Fibroblast of skin of abdomen (primary cell): ENCODE results near the gene PRKCA.
A peak's percentile ranks its signal among the peaks of the same experiment; 100 is the strongest.
"Not testable (repeated sequence)": the region's sequence is repeated elsewhere in the genome, so short reads cannot be mapped to it uniquely, and the experiment has no call there.

Source experiments
- DNase-seq: peaks from one replicate; pipeline ENCODE4 v3.0.0-alpha.2; 2013

The PRKCA gene

DNA sequence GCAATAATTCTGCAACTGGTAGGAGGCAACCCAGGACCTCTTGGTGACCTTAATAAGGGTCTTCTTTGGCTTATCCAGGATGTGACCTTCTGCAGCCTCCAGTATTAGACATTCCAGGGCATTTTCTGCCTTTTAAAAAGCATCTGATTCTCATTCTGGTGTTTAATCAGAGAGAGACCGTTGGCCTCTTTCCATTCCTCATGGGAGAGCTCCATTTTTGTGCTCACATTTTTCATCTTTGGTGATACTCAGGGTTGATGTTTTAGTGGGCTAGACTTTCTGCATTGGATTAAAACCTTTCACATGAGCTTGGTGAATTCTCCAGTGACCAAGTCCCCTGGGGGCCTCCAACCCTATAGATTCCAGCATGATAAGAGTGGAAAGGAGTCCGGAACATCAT, 382.3 kb downstream of the PRKCA start:
- peak; percentile 47 for DNase-seq

DNA sequence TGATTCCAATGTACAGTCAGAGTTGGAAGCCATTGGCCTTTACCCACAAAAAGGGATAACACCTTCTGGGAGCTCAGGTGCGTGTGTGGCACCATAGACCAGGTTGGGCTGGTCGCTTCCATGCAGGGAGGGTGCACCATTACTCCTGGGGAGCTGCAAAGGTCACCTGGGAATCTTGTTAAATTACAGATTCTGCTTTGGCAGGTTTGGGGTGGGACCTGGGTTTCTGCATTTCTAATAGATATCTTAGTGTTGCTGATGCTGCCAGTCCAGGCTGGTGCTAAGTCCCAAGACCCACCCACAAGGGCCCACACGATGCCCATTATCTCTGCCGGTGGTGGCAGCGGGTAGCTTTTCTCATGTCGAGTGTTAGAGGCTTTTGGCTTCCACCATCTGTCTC, 384.2 kb downstream of the PRKCA start:
- DNase-seq = no peak

DNA sequence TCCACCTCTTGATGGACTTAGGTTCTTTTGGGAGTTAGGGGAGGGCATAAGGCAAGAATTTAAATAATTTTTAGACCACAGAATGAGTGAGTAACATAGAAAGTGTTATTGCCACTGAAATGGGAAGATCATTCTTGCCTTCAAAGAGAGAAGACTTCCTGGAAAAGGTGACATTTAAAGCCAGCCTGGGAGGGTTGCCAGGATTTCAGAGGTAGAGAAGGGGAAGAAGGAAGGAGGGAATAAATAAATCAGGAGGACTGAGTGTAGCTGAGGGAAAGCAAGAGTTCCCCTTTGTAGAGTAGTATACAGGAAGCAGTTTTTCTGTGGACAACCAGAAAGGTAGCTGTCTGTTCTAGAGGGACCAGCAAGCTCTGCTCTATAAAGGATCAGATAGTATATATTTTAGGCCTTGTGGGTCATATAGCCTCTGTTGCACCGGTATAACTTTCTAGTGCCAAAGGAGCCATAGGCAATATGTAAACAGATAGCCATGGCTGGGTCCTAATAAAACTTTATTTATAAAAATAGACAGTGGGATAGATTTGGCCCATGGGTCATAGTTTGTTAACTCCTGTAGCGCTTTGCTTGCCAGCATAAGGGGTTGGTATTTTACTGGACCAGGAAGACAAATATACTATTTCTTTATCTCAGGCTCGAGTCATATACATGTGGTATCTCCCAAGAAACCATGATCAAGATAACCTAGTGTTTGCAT, 385.3 kb downstream of the PRKCA start:
- no peak for DNase-seq

DNA sequence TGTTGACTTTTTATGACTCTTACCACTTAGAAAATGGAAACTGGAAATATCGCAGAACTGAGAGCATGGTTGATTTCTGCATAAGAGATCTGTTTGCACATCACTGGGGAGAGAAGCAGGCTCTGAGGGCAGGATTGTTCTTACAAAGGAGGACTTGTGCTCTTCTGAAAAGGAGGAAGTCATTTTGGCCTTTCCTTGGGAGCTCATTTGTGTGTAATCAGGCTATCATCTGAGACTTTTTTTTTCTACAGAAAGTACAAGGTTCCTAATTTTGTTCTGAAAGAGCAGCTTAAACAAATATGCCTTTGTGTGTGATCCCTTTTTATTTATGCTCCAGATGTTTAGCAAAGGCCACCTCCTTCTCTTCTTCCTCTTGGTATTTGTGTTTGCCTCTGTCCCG, 386.8 kb downstream of the PRKCA start:
- no peak for DNase-seq

DNA sequence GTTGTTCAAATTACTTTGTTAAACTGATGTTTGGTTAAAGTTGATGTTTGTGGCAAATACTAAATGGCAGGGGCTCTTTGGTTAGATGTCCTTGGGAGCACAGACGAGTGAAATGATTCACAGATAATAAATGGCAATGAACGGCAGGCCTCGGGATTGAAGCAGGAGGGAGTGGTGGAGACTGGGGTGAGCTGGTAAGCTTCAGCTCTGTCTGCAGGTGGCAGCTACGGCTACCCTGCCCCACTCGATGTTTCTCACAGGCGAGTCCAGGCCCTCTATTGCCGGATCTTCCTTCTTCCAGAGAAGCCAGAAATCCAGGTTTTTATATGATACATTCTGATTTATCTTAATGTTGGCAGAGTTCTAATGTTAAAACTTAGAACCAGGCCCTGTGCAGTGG, 387.8 kb downstream of the PRKCA start:
- no peak for DNase-seq

DNA sequence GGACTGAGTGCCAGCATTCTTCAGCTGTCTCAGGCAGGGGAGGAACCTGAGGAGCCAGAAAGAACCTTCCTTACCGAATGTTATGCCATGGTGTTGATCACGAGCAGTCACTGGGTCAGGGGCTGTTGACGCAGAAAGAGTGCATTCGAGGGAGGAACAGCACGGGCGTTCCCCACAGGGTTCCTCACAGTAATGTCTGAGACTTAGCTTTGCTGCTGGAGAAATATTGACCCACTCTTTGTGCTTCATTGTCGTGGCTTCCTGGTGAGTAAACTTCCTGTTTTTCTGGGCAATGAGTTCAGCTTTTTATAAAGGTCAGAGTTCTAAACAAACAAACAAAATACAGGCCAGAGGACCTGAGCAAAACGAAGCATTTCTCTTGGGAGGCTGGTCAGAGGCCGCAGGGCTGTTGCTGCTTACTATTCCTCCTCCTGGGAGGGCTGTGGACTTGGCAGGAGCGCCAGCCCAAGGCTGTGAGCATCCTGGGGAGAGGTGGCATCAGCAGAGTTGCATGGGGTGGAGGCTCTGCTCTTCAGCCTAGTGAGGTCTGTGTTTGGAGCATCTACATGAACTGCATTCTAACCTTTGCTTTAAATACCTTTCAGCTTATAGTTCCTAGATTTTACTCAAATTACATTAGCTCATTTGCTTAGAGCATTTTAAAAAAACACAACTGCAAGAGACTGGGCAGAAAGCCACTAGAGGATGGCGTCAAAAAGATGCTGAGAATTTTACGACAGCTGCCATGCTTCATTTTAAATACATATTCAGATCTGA, 389.4 kb downstream of the PRKCA start:
- no peak for DNase-seq

DNA sequence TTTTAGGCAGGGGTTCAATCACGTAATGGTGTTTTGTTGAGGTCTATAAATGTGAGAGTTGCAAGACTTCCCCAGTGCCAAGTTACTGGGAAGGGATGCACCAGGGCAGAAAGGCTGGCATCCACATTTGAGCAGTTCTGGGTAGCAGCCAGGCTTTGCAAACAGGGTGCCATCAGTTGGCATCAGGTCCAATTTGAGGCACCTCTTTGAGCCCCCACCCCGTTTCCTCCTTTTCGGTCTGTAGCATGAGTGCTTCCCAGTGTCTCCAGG, 389.9 kb downstream of the PRKCA start:
- no peak for DNase-seq

DNA sequence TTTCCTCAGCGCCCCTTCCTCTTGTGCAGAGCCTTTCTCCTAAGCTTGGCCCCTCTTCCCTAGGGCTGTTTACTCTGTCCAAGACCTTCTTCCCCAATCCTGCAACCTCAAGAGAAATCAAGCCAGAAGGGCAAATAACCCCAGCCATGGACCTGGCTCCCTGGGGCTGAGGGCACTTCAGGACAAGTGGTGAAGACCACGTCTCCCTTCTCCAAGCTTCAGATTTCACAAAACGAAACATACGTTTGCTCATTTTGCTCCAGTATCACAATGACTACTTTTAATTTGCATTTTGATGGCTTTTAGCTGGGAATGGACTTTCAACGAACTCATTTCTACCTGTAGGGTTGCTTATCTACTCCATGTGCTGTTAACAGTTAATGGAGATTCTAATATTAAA, 392.7 kb downstream of the PRKCA start:
- DNase-seq = no peak

DNA sequence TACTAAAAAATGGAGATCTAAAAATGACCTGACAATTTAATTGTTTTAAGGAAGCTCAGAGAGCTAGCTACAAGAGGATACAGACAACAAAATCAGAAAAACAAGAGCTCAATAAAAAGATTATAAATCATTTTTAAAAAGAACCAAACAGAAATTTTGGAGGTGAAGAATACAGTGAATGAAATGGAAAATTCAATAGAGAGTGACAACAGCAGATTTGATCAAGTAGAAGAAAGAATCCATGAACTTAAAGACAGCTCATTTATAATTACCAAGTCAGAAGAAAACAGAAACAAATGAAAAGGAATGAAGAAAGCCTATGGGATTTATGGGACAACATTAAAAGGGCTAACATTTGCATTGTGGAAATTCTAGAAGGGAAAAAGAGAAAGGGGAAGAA, 395.9 kb downstream of the PRKCA start:
- DNase-seq = no peak

DNA sequence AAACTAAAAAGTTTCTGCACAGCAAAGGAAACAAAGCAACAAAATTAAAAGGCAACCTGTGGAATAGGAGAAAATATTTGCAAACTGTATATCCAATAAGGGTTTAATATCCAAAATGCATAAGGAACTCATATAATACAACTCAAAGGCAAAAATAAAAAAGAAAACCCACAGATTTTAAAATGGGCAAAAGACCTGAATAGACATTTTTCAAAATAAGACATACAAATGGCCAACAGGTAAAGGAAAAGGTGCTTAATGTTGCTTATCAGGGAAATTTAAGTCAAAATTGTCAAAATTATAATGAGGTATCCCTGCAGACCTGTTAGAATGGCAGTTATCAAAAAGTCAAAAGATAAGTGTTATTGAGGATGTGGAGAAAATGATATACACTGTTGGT, 399.0 kb downstream of the PRKCA start:
- no peak for DNase-seq

DNA sequence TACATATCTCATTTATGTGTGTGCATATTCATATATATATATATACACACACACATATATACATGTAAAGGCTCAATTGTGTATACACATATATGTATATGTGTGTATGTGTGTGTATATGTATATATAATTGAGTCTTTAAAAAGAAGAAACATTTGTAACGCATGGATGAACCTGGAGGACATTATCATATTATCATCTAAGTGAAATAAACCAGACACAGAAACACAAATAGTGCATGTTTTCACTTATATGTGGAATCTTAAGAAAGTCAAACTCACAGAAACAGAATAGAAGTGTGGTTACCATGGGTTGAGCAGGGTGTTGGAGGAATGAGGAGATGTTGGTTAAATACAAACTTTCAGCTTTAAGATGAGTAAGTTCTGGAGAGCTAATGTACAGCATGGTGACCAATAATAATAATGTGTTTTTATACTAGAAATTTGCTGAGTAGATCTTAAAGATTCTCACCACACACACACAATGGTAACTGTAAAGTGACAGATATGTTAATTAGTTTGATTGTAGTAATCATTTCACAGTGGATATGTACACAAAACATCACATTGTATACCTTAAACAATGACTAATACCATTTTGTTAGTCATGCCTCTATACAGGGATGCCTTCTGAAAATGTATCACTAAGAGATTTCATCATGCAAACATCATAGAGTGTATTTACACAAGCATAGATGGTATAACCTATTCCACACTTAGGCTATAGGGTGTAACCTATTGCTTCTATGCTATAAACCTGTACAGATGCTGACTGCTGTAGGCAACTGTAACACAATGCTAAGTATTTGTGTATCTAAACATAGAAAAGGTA, 399.9 kb downstream of the PRKCA start:
- DNase-seq = no peak

DNA sequence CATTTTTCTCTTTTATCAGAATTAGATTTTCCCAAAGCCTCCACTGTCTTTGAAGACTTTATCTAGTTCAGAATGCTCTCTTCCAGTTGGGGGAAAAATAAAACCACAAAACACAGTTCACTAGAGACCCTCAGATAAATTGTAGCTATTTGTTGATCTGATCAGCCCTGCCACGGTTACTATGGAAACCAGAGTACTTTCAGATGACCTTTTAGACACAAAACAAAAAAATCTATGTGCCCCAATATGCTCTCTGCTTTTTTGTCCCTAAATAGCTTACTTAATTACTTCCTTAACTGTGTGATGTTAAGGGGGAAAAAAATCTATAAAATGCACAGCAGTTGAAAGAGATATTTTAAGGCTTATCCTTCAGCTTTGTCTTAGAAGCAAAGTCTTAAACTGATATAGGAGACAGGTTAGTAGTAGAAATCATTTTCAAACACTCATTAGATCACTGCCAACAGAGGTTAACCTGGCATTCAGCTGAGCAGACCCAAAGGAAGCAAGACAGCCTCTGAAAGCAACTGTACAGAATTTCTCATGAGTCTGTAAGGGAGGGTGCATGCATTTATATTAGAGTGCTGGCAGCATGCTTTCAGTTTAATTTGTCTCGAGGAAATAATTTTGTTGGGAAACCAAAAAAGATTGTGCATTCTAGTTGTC, 402.6 kb downstream of the PRKCA start:
- DNase-seq = no peak

DNA sequence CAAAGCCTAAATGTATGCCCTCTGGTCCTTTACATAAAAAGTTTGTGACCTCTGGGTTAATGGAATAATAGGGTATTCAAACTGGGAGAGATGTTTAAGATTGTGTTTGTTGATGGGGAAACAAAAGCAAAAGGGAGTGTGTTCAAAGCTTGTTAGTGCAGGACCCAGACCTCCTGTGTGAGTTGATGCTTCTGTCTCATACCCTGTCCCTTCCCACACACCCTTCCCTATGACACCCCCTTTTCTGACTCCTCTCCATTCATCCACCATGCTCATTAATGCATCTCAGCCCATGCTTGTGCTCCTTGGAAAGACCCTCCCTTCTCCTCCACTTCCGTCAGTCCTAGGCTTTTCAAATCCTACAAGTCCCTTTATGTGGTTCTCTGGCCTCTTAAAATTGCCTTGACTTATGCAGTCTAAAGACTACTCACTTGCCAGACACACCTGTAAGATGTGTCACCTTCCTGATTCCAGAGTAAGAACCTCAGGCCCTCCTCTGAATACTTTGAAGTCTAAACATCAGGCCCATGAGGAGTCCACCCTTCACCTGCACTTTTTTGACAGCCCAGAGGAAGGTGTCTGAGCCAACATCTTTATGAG, 404.5 kb downstream of the PRKCA start:
- DNase-seq = no peak

DNA sequence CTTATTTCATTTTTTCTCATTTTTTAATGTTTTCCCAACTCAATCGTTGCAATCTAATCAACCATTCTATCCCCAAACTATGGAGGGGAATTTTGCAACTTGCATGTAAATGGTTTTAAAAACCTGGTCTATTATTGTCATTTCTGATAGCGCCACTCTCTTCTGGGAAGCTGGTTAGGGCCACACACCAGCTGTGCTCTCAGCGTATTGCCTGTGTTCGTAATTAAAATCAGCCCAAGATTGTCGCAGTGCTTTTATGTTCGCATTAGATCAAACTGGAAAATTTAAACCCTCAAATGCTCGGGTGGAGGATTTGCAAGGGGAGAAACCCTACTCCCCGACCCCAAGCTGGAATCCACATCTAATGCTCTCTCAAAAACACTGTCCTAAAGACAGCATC, 409.0 kb downstream of the PRKCA start:
- DNase-seq = no peak

DNA sequence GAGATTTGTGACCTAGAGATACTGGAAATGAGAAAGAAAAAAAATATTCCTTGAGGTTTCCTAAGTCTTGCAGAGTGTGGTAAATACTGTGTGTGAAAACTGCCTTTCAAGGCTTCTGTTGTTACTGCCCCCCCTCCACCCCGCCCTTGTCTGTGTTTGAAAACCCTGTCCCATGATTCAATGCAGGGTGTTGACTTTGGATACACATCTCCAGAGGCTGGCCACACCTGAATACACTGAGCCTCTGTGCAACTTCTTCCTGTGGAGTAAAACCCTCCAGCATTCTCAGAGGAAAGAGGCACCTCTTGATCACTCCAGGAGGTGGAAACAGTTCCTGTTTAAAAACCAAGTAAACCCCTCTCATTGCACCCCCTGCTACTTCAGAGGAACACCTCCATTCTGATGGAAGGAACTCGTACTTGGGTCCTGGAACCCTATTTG, 409.5 kb downstream of the PRKCA start:
- no peak for DNase-seq

DNA sequence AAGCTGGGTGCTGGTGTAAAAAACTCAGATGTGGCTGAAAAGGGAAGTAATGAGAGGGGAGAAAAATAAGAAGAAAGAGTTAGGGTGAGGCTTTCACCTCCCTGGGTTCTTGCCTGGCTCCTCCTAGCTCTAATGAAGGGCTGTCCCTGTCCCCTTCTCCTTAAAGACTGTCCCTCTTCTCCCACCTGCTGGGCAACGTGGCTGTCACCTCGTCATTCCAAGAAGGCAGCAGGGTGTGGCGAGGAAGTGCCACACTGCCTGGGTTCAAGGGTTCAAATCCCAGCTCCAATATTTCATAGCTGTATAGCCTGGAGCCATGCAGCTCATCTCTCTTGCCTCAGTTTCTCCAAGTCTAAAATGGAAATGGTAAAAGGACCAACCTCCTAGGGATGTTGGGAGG, 410.0 kb downstream of the PRKCA start:
- DNase-seq = no peak

DNA sequence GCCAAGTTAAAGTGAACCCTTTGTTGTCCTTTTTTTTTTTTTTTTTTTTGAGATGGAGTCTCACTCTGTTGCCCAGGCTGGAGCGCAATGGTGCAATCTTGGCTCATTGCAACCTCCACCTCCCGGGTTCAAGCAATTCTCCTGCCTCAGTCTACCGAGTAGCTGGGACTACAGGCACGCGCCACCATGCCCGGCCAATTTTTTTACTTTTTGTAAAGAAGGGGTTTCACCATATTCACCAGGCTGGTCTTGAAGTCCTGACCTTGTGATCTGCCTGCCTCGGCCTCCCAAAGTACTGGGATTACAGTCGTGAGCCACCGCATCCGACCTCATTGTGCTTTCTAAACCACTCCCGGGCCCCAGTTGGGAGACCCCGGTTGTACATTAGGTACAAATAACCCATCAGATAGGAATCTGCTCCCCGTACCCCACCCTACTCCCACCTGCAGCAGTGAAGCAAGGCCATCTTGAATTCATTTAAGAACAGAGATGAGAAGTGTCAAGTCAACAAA, 410.7 kb downstream of the PRKCA start:
- DNase-seq = not testable (repeated sequence)

DNA sequence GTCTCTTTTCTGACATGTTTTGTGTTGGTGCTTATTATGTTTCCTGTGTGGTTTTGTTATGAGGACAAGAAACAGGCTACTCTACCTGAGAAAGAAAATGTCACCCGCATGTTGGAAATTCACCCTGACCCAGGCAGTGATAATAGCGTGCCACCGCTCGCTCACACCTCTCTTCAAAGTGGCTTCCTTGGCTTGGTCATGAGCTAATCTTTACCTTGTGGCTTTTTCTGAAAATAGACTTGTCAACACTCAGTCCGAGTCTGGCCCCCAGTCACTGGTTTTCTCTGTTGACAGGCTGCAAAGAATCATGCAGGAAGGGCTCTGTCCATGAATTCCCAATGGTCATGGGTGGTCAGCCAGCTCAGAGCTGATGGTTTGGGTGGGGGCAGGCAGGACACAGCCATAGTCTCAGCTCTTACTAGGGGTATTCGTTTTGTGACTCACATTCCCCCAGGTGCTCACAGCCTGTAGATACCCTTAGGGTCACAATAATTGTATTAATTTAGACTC, 411.2 kb downstream of the PRKCA start:
- DNase-seq = no peak

DNA sequence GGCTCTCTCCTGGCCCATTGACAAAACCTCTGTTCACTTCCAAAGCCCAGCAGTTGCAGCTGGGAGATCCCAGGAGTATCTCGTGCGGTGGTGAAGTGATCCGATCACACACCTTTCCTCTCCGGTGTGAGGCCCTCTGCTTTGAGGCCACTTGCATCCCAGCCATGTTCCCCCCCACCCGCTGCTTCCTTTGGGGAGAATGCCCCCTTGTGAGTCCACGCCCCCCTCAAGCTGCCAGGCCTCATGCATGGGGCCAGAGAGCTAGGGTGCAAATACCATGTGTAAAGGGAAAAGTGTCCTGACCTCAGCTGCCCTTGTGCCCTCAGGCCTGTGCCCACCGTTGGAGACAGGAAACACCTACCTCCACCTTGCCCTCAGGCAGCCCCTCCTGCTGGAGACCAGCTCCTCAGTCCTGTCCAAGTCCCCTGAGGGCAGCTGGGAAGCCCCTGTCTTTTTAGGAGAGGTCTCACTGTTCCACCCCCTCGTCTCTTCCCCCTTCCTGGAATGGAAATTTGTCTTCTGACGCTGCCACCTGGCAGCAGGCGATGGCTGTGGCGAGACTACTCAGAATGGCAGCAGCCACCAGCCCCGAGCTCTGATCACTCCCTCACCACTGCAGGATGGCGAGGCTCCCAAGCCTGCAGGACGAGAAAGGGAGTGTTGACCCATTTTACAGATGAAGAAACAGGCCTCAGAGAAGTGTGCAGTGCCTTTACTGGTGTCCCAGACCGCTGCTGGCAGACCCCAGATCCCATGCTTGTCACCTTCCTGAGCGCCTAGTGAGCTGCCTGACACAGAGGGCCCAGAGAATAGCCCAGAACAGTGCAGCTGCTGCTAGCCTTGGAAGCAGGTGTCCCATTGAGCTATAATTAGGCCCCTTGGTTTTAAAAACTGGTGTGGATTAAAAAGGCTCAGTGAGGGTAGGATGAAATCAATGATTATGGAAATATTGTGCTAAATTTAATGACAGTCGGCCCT, 411.9 kb downstream of the PRKCA start:
- DNase-seq = no peak

DNA sequence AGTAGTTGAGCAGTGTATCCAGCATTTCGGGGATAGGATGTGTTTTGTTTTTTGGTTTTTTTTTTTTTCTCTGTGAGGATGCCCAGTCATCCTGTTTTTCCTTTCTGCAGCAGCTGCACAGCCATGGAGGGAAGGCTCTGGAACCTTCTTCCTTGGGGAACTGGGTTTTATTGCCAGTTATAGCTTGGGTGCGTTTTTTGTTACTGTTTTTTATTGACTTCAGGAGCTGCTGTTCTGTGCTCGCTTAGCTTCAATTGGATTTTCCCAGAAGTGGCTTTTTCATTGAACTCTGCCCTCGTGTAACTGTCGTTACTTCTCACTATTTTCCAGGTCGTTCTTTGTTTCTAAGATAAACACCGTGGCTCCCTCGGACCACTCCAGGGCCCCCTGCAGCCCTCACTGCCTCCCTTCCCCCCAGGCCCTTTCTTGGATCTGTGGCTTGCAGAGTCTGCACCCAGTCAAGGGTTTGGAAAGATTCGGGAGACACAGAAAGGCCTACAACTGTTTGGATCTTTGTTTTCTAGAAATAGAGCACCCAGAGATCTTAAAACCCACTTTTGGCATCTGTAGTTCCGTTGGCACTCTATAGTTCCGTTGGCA, 412.8 kb downstream of the PRKCA start:
- no peak for DNase-seq

DNA sequence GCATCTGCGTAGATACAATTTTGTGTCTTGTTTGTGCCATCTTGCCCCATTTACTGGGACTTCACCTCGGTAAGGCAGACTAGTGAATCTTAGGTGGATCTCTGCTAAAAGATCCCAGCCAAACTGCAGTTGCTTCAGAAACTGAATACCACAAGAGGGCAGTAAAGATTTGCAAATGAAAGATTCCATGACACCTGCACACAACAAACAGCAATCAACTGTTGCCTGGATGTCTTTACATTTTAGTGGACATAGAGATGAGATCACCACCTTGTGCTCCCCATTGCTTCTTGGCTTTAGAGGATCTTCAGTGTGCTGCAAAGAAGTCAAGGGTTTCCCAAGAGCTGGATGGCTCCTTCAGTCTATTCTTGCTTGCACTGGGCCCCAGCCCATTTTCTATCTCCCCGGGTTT, 413.3 kb downstream of the PRKCA start:
- DNase-seq = peak; percentile 50
